H1 (cell line): ENCODE data around the gene TSPAN15. TPM values are rescaled to one million over a fixed set of nuclear protein-coding genes. Genes with fewer than 3 reads are reported as not detected.

ENCODE experiments used
- CTCF ChIA-PET: fragments of 300-600 bp; sonication (Branson Sonifier 250); formaldehyde crosslinking; loops from one replicate; lab custom pipeline; 2021; ENCODE audit not compliant: partially characterized antibody; lab: Charles Lee
- POLR2A ChIA-PET: fragments of 300-600 bp; sonication (Branson Sonifier 250); formaldehyde crosslinking; loops from one replicate; lab custom pipeline; 2021; ENCODE audit warnings: inconsistent platforms; ENCODE audit not compliant: partially characterized antibody; lab: Charles Lee
- DNase-seq, 2 experiments: peaks; one replicate each; pipeline versions ENCODE4 v3.0.0 to v3.0.0-alpha.2; 2010 to 2022; ENCODE audit warnings: low spot score in 2 of 2, low read depth in 1 of 2, mixed read lengths in 1 of 2
- FAIRE-seq: peaks from 2 replicates; lab custom pipeline; 2011; peaks lifted over from hg19 to GRCh38; lab: Jason Lieb, UNC
- H2AFZ ChIP-seq: 2 replicates; pipeline ENCODE4 v1.8.1; 2012; ENCODE audit warnings: low read length, inconsistent platforms
- H2AK5ac ChIP-seq: 2 replicates; pipeline ENCODE4 v1.6.1; 2013; ENCODE audit warnings: low read depth, low read length
- H2BK120ac ChIP-seq: replicated peaks from 2 replicates; pipeline ENCODE3; 2013; ENCODE audit warnings: low read depth, low read length, inconsistent platforms
- H2BK12ac ChIP-seq: 2 replicates; pipeline ENCODE4 v1.6.1; 2013; ENCODE audit warnings: low read depth, low read length
- H2BK15ac ChIP-seq: 2 replicates; pipeline ENCODE4 v1.6.1; 2013; ENCODE audit warnings: low read length
- H2BK20ac ChIP-seq: 2 replicates; pipeline ENCODE4 v1.6.1; 2013; ENCODE audit warnings: low read length
- H2BK5ac ChIP-seq: 2 replicates; pipeline ENCODE4 v1.6.1; 2013; ENCODE audit warnings: low read depth, low read length
- H3K14ac ChIP-seq: 2 replicates; pipeline ENCODE4 v1.6.1; 2013; ENCODE audit warnings: inconsistent platforms; ENCODE audit not compliant: insufficient read length
- H3K18ac ChIP-seq: 2 replicates; pipeline ENCODE4 v1.6.1; 2013; ENCODE audit warnings: low read length; ENCODE audit errors: extremely low read depth
- H3K23ac ChIP-seq: 2 replicates; pipeline ENCODE4 v1.6.1; 2013; ENCODE audit warnings: inconsistent platforms; ENCODE audit not compliant: insufficient read length
- H3K23me2 ChIP-seq: 2 replicates; pipeline ENCODE4 v1.6.1; 2013; ENCODE audit warnings: low read depth, low read length
- H3K27ac ChIP-seq: 2 replicates; pipeline ENCODE4 v1.6.1; 2011; ENCODE audit warnings: low read depth, low read length, inconsistent platforms
- H3K27me3 ChIP-seq, 4 experiments: replicated peaks in 1 of 4; 1 replicate in 1 of 4; 2 replicates in 3 of 4; pipeline versions ENCODE4 v1.6.1 to v1.8.1; 2011 to 2013; ENCODE audit warnings: low read length in 3 of 4, mild to moderate bottlenecking in 3 of 4, inconsistent platforms in 2 of 4, mixed read lengths in 2 of 4, moderate library complexity in 1 of 4; ENCODE audit not compliant: control insufficient read depth in 3 of 4, insufficient read depth in 3 of 4; ENCODE audit errors: extremely low read depth in 1 of 4
- H3K36me3 ChIP-seq, 4 experiments: 2 replicates each; pipeline versions ENCODE4 v1.6.1 to v1.8.1; 2011 to 2013; ENCODE audit warnings: mild to moderate bottlenecking in 4 of 4, low read length in 3 of 4, moderate library complexity in 2 of 4, control low read depth in 1 of 4, inconsistent platforms in 1 of 4; ENCODE audit not compliant: insufficient read depth in 4 of 4, control insufficient read depth in 2 of 4
- H3K4ac ChIP-seq: replicated peaks from 2 replicates; pipeline ENCODE3; 2013; ENCODE audit warnings: low read length, low read depth, mixed read lengths, inconsistent platforms; ENCODE audit not compliant: insufficient read length
- H3K4me1 ChIP-seq, 4 experiments: replicated peaks in 1 of 4; 1 replicate in 1 of 4; 2 replicates in 3 of 4; pipeline versions ENCODE4 v1.6.1 to v1.8.1; 2011 to 2013; ENCODE audit warnings: low read length in 3 of 4, inconsistent platforms in 2 of 4, mixed read lengths in 1 of 4; ENCODE audit not compliant: insufficient read depth in 4 of 4, control insufficient read depth in 3 of 4
- H3K4me2 ChIP-seq, 2 experiments: 2 replicates each; pipeline versions ENCODE4 v1.6.1 to v1.8.1; 2011 to 2013; ENCODE audit warnings: low read depth in 2 of 2, low read length in 2 of 2, control low read depth in 1 of 2, inconsistent platforms in 1 of 2, mild to moderate bottlenecking in 1 of 2; ENCODE audit not compliant: insufficient read depth in 1 of 2
- H3K4me3 ChIP-seq, 4 experiments: fragments of 200-600, 300-600 bp in 1 of 4; sonication (generic), shearing (Covaris generic), sonication (Bioruptor Twin) in 1 of 4; 2 replicates each; pipeline versions ENCODE4 v1.5.1 to v1.8.1; 2011 to 2016; ENCODE audit warnings: low read length in 4 of 4, low read depth in 3 of 4, control low read depth in 2 of 4, inconsistent platforms in 2 of 4, mild to moderate bottlenecking in 2 of 4, mixed read lengths in 1 of 4, moderate library complexity in 1 of 4; ENCODE audit not compliant: insufficient read depth in 2 of 4; ENCODE audit errors: extremely low read depth in 1 of 4
- H3K56ac ChIP-seq: replicated peaks from 2 replicates; pipeline ENCODE3; 2013; ENCODE audit warnings: low read depth, mild to moderate bottlenecking, mixed read lengths, low read length, inconsistent platforms; ENCODE audit not compliant: insufficient read length
- H3K79me1 ChIP-seq: 2 replicates; pipeline ENCODE4 v1.6.1; 2013; ENCODE audit warnings: low read depth, low read length, control low read depth
- H3K79me2 ChIP-seq, 2 experiments: 2 replicates each; pipeline versions ENCODE4 v1.6.1 to v1.8.1; 2012 to 2013; ENCODE audit warnings: low read length in 2 of 2, mild to moderate bottlenecking in 2 of 2, inconsistent platforms in 1 of 2; ENCODE audit not compliant: insufficient read depth in 2 of 2, control insufficient read depth in 1 of 2
- H3K9ac ChIP-seq, 4 experiments: replicated peaks in 1 of 4; 1 replicate in 1 of 4; 2 replicates in 3 of 4; pipeline versions ENCODE4 v1.6.1 to v1.8.1; 2011 to 2013; ENCODE audit warnings: low read depth in 3 of 4, low read length in 3 of 4, control low read depth in 2 of 4, mild to moderate bottlenecking in 2 of 4, moderate library complexity in 2 of 4, inconsistent platforms in 1 of 4; ENCODE audit errors: extremely low read depth in 1 of 4
- H3K9me3 ChIP-seq, 2 experiments: 2 replicates each; pipeline versions ENCODE4 v1.6.1 to v1.8.1; 2012 to 2013; ENCODE audit warnings: mild to moderate bottlenecking in 2 of 2, moderate library complexity in 2 of 2, control low read depth in 1 of 2, inconsistent platforms in 1 of 2, low read depth in 1 of 2, low read length in 1 of 2, mixed read lengths in 1 of 2; ENCODE audit not compliant: insufficient read depth in 2 of 2
- H4K20me1 ChIP-seq, 2 experiments: replicated peaks in 1 of 2; 2 replicates each; pipeline versions ENCODE3 to v1.8.1; 2011 to 2013; ENCODE audit warnings: inconsistent platforms in 2 of 2, low read length in 2 of 2, mild to moderate bottlenecking in 1 of 2; ENCODE audit not compliant: insufficient read depth in 2 of 2, control insufficient read depth in 1 of 2
- H4K5ac ChIP-seq: 2 replicates; pipeline ENCODE4 v1.6.1; 2013; ENCODE audit warnings: low read length, low read depth, mixed read lengths, inconsistent platforms; ENCODE audit not compliant: insufficient read length
- H4K8ac ChIP-seq: 2 replicates; pipeline ENCODE4 v1.8.0; 2013; ENCODE audit warnings: mild to moderate bottlenecking, moderate library complexity, low read length, inconsistent platforms; ENCODE audit not compliant: insufficient read depth; ENCODE audit errors: extremely low read depth
- H4K91ac ChIP-seq: replicated peaks from 2 replicates; pipeline ENCODE3; 2013; ENCODE audit warnings: low read length, mixed read lengths, inconsistent platforms; ENCODE audit not compliant: insufficient read length
- ASH2L ChIP-seq: fragments of 200-600, 300-600 bp; sonication (generic); IDR thresholded peaks from one replicate; pipeline ENCODE4 v1.7.1; 2017; ENCODE audit warnings: low read length
- ATF3 ChIP-seq: IDR thresholded peaks from 2 replicates; pipeline ENCODE4 v1.6.1; 2011; ENCODE audit warnings: low read depth, mild to moderate bottlenecking, low read length; ENCODE audit not compliant: insufficient read depth
- CBX8 ChIP-seq: fragments of 300-800, 300-1000 bp; sonication (generic); IDR thresholded peaks from 2 replicates; pipeline ENCODE4 v1.7.1; 2016; ENCODE audit warnings: low read depth, low read length, borderline replicate concordance
- E2F6 ChIP-seq: IDR thresholded peaks from 2 replicates; pipeline ENCODE4 v1.6.1; 2012; ENCODE audit warnings: inconsistent platforms
- EZH2 ChIP-seq: fragments of 200-600 bp; sonication (generic); IDR thresholded peaks from 2 replicates; pipeline ENCODE4 v1.7.1; 2012; ENCODE audit warnings: low read depth, mild to moderate bottlenecking, moderate library complexity, low read length, inconsistent platforms; ENCODE audit not compliant: severe bottlenecking
- KDM1A ChIP-seq: fragments of 200-600, 300-600 bp; sonication (generic); IDR thresholded peaks from 2 replicates; pipeline ENCODE4 v1.7.1; 2016; ENCODE audit warnings: mild to moderate bottlenecking, low read length, borderline replicate concordance
- SP1 ChIP-seq: IDR thresholded peaks from 2 replicates; pipeline ENCODE4 v1.6.1; 2011; ENCODE audit warnings: low read depth, low read length
- SRF ChIP-seq: IDR thresholded peaks from 2 replicates; pipeline ENCODE4 v1.6.1; 2011; ENCODE audit warnings: mild to moderate bottlenecking, low read depth, low read length, moderate library complexity
- TBP ChIP-seq: IDR thresholded peaks from 2 replicates; pipeline ENCODE4 v1.6.1; 2011; ENCODE audit warnings: low read depth, low read length, improper control_type of control experiment
- TCF12 ChIP-seq: IDR thresholded peaks from 2 replicates; pipeline ENCODE4 v1.6.1; 2011; ENCODE audit warnings: low read depth, mild to moderate bottlenecking, low read length
- WGBS, 2 experiments: shearing (Covaris generic) in 1 of 2; methylation state at CpG; one replicate each; pipeline versions ENCODE4 v1.1.6 to v1.1.7; 2013 to 2015; ENCODE audit warnings: low lambda C conversion rate in 2 of 2, mixed read lengths in 2 of 2, inconsistent platforms in 1 of 2, low coverage in 1 of 2, missing lambda C conversion rate in 1 of 2; ENCODE audit not compliant: insufficient replicate concordance in 2 of 2, insufficient coverage in 1 of 2, insufficient read length in 1 of 2; ENCODE audit errors: extremely low coverage in 1 of 2, missing lambda C conversion rate in 1 of 2; 5-methylcytosine and 5-hydroxymethylcytosine counted together
- polyA plus RNA-seq, 7 experiments: library from polyadenylated mRNA; depleted of rRNA in 3 of 7; stranded (reverse) in 5 of 7; unstranded in 2 of 7; fragments of >200 nt in 5 of 7; fragments of 200-250 nt in 2 of 7; gene quantifications; 1 replicate in 5 of 7; 2 replicates in 1 of 7; 4 replicates in 1 of 7; pipeline versions ENCODE4 v1.2.1 to v1.2.3, GENCODE V29; 2011 to 2013; ENCODE audit warnings: missing spikeins in 2 of 7, mixed read lengths in 2 of 7
- total RNA-seq: library from RNA; stranded (reverse); fragmentation: NEBNext Ultra II Directional; extraction: Animal tissue kit (Norgen Biotek cat#: 25700); gene quantifications from 2 replicates; pipeline ENCODE4 v1.2.1, GENCODE V29; 2021
- TF ChIP-seq, protein P1 (sequence below): IDR thresholded peaks from 2 replicates; pipeline ENCODE4 v1.6.1; 2012; ENCODE audit warnings: low read length, inconsistent platforms

TSPAN15 gene
- total and polyA plus RNA-seq, 2 of the 8 experiments (the other 6 are each of a cell fraction or from before 2014, with no cell fraction given): 9.7 to 20.0 TPM

DNA sequence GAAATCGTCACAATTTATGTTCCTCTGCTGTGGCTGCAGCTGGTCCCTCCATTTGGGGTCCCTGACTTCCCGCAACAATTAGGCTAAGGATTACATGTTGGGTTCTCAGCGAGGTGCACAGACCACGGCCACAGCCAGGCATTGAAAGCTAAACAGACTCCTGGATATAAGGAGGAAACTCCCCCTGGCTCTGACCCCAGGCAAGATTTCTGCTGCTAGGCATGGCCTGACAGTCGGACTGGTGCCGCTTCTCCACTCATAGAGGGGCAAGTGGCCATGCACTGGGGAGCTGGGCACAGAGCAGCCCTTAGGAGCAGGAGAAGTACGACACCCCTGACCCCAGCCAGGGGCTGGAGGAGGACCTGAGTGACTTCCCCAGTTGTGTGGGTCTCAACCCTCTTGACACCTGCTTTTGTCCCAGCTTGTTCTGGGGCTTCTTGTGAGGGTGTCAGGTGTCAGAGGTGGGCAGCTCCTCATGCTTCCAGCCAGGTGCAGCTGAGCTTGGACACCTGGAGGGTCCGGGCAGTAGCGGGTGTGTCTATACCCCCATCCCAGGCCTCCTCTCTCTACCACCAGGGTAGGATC lies 38.3 kb downstream of the TSPAN15 start:
- DNase-seq (no peak), FAIRE-seq (no peak)
- Histone ChIP-seq H3K9me3 (peaks cover 16 to 17% of the 10 kb centered on the region in 2 experiments), H2BK5ac (no peak overlapping the region), H3K18ac (no peak overlapping the region; the same call in 1 of the 2 replicates), H2BK120ac (no peak overlapping the region), H2BK15ac (no peak overlapping the region), H3K4me3 (no peak overlapping the region), H4K91ac (no peak overlapping the region), H3K14ac (no peak overlapping the region), H4K20me1 (peaks cover 0 to 2% of the 10 kb centered on the region in 2 experiments), H3K79me2 (no peaks in the 10 kb centered on the region), H2AFZ (no peak overlapping the region), H3K27me3 (no peaks in the 10 kb centered on the region), H3K56ac (no peak overlapping the region), H2BK12ac (no peak overlapping the region), H3K4me1 (peaks cover 0 to 2% (median under 1%) of the 10 kb centered on the region in 4 experiments; a peak in 1 of 7 replicates), H2AK5ac (no peak overlapping the region), H4K5ac (no peak overlapping the region), H3K79me1 (no peaks in the 10 kb centered on the region), H3K23me2 (no peaks in the 10 kb centered on the region), H3K36me3 (no peaks in the 10 kb centered on the region), H3K9ac (no peak overlapping the region), H3K4me2 (no peak overlapping the region), H3K27ac (no peak overlapping the region), H2BK20ac (no peak overlapping the region), H3K4ac (no peak overlapping the region), H4K8ac (no peak overlapping the region), H3K23ac (no peak overlapping the region)
- ChIA-PET POLR2A (no interaction called here), CTCF (interaction anchor here (0.6 to 5.0 kb wide), 2 partner anchors 35 to 40 kb away, joined by 3 to 24 read pairs; partner anchors contain the start of gene TSPAN15)
- 88% methylated on average over 8 of the region's 9 CpGs; no CpG with 5 or more reads in 1 of the 2 experiments for WGBS, 2 experiments
- no peak for TF ChIP-seq TBP
- no peak for TF ChIP-seq EZH2
- no peak for TF ChIP-seq TCF12
- no peak for TF ChIP-seq ASH2L
- no peak for TF ChIP-seq KDM1A
- TF ChIP-seq SRF: no peak
- TF ChIP-seq ATF3: no peak
- no peak for TF ChIP-seq CBX8
- TF ChIP-seq, protein P1, sequence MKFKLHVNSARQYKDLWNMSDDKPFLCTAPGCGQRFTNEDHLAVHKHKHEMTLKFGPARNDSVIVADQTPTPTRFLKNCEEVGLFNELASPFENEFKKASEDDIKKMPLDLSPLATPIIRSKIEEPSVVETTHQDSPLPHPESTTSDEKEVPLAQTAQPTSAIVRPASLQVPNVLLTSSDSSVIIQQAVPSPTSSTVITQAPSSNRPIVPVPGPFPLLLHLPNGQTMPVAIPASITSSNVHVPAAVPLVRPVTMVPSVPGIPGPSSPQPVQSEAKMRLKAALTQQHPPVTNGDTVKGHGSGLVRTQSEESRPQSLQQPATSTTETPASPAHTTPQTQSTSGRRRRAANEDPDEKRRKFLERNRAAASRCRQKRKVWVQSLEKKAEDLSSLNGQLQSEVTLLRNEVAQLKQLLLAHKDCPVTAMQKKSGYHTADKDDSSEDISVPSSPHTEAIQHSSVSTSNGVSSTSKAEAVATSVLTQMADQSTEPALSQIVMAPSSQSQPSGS: no peak
- no peak for TF ChIP-seq E2F6
- no peak for TF ChIP-seq SP1
